ENCODE results near the gene SNRK.

SNRK gene

DNA sequence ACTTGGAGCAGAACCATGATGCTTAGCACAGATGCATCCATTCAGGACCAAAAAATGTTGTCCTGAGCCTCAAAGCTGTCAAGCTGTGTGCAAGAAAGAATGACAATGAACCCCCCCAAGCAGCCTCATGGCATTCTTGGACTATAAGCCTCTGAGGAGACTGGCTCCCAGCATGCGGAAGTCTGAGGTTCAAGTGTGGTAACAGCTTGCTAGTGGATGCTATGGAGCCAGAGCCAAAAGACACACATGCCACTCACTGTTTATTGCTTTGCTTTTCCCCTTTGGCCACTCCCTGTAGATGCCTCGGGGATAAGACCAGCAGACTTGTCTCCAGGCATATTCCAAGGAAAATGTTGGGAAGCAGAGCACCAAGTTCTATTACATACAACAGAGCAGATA lies 38.2 kb upstream of the SNRK start:
- H3K4me2 ChIP-seq, result peak overlapping the region in 9 of 11 experiments; percentile 57 to 88 (median 76); a peak in 17 of 22 replicates
- H3K27ac ChIP-seq, result peak overlapping the region in 3 of 11 experiments; percentile 66 to 72 (median 72); a peak in 2 of 22 replicates
- H3K36me3 ChIP-seq, result no peaks in the 10 kb centered on the region
- H3K9me3 ChIP-seq (replicated peaks in 1 of 11), result peaks cover under 1 to 10% (median 4%) of the 10 kb centered on the region in 11 experiments; a peak in 18 of 22 replicates
- no peaks in the 10 kb centered on the region for H4K20me1 ChIP-seq
- no peak overlapping the region for H3K4me3 ChIP-seq
- TF ChIP-seq Cebpa-rat (IDR thresholded peaks at IDR 0.05), result no peak
- H3K27me3 ChIP-seq, result no peaks in the 10 kb centered on the region
- H3K4me1 ChIP-seq, result peaks cover 36 to 66% (median 54%) of the 10 kb centered on the region in 10 experiments
- no peak overlapping the region for H3K9ac ChIP-seq

DNA sequence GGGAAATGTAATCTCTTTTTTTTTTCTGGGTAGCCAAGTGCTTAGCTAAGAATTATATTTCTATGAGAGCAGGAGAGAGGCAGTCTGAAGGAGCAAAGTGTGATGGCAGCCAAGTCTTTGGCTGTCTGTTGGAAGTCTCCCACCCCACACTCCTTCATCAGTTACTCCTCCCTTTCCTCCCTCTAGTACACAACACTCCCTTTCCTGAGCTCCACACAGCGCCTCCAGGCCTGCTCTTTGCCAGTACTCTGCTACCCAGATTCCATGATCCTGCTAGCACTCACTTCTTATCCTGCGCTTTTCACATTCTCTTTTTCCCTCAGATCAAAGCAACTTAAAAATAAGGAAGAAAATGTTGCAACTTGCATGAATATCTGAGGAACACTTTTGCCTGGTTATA lies 37.4 kb upstream of the SNRK start:
- no peak for TF ChIP-seq Cebpa-rat (IDR thresholded peaks at IDR 0.05)
- no peaks in the 10 kb centered on the region for H3K36me3 ChIP-seq

GRCh38 chr3:43249405-43249804 lies 36.9 kb upstream of the SNRK start:
- H3K4me3 ChIP-seq, result no peak overlapping the region
- H3K36me3 ChIP-seq, result no peaks in the 10 kb centered on the region
- TF ChIP-seq Cebpa-rat (IDR thresholded peaks at IDR 0.05), result no peak
- H3K4me1 ChIP-seq, result peaks cover 24 to 54% (median 42%) of the 10 kb centered on the region in 10 experiments
- H3K9ac ChIP-seq, result no peak overlapping the region
- no peaks in the 10 kb centered on the region for H4K20me1 ChIP-seq
- H3K4me2 ChIP-seq, result no peak overlapping the region
- H3K9me3 ChIP-seq (replicated peaks in 1 of 11), result peaks cover 0 to 4% (median 0%) of the 10 kb centered on the region in 11 experiments; a peak in 1 of 22 replicates
- H3K27me3 ChIP-seq, result no peaks in the 10 kb centered on the region
- H3K27ac ChIP-seq, result no peak overlapping the region

More for the DNA sequence above, 37.4 kb upstream of the SNRK start:
- Histone ChIP-seq H3K4me3 (no peak overlapping the region), H3K9me3 (replicated peaks in 1 of 11) (peaks cover 0 to 4% (median 0%) of the 10 kb centered on the region in 11 experiments; a peak in 1 of 22 replicates), H3K27ac (no peak overlapping the region), H3K4me1 (peaks cover 29 to 58% (median 46%) of the 10 kb centered on the region in 10 experiments), H4K20me1 (no peaks in the 10 kb centered on the region), H3K4me2 (peak overlapping the region in 1 of 11 experiments; percentile 76; a peak in 3 of 22 replicates), H3K27me3 (no peaks in the 10 kb centered on the region), H3K9ac (no peak overlapping the region)

DNA sequence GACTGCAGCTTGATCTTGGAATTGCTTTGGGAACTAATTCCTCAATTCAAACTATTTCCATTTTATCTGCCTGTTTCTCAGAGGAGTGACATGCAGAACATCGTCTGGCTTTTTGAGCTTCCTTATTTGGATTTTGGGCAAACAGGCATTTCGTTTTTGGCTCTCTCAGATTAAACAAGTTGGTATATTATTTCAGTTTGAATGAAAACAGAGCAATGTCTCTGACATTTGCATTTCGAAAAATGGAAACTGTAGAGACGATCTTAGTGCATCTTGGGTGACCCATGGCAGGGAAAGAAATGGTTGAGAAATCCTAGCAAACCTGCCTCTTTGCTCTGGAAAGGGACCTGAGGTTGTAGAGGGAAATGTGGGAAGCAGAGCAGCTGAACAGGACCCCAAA lies 33.0 kb upstream of the SNRK start:
- H3K4me3 ChIP-seq, result no peak overlapping the region
- H3K36me3 ChIP-seq, result no peaks in the 10 kb centered on the region
- H3K4me2 ChIP-seq, result no peak overlapping the region
- no peak for TF ChIP-seq Cebpa-rat (IDR thresholded peaks at IDR 0.05)
- H3K27me3 ChIP-seq, result no peaks in the 10 kb centered on the region
- peaks cover 0 to 9% (median 0%) of the 10 kb centered on the region in 11 experiments; a peak in 1 of 22 replicates for H3K9me3 ChIP-seq (replicated peaks in 1 of 11)
- no peak overlapping the region for H3K9ac ChIP-seq
- H3K4me1 ChIP-seq, result peaks cover 35 to 43% (median 38%) of the 10 kb centered on the region in 10 experiments
- H3K27ac ChIP-seq, result no peak overlapping the region
- H4K20me1 ChIP-seq, result no peaks in the 10 kb centered on the region

GRCh38 chr3:43254125-43254524 lies 32.2 kb upstream of the SNRK start:
- Histone ChIP-seq H3K36me3 (no peaks in the 10 kb centered on the region), H3K27ac (no peak overlapping the region), H3K4me1 (peaks cover 35 to 44% (median 40%) of the 10 kb centered on the region in 10 experiments), H3K4me3 (no peak overlapping the region), H4K20me1 (no peaks in the 10 kb centered on the region), H3K27me3 (no peaks in the 10 kb centered on the region), H3K9me3 (replicated peaks in 1 of 11) (peaks cover 0 to 9% (median 0%) of the 10 kb centered on the region in 11 experiments; a peak in 1 of 22 replicates), H3K4me2 (no peak overlapping the region), H3K9ac (no peak overlapping the region)
- no peak for TF ChIP-seq Cebpa-rat (IDR thresholded peaks at IDR 0.05)

DNA sequence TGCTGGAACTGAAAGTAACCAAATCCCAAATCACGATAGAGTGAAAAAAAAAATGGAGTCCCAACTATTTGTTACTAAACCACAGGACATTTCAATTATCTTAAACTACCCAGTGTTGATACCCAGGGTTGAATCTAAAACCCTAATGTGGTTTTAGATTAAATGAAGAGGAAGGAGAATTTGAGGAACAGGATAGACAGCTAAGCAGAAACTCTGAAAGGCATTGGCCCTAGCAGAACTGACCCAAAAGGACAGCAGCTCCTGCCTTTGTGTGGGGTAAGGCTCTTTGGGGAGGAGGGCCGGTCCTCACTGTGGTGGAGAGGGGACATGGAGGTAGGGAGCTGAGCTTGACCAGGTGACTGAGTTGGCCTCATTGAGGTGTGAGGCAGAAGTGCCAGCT lies 30.7 kb upstream of the SNRK start:
- no peaks in the 10 kb centered on the region for H4K20me1 ChIP-seq

DNA sequence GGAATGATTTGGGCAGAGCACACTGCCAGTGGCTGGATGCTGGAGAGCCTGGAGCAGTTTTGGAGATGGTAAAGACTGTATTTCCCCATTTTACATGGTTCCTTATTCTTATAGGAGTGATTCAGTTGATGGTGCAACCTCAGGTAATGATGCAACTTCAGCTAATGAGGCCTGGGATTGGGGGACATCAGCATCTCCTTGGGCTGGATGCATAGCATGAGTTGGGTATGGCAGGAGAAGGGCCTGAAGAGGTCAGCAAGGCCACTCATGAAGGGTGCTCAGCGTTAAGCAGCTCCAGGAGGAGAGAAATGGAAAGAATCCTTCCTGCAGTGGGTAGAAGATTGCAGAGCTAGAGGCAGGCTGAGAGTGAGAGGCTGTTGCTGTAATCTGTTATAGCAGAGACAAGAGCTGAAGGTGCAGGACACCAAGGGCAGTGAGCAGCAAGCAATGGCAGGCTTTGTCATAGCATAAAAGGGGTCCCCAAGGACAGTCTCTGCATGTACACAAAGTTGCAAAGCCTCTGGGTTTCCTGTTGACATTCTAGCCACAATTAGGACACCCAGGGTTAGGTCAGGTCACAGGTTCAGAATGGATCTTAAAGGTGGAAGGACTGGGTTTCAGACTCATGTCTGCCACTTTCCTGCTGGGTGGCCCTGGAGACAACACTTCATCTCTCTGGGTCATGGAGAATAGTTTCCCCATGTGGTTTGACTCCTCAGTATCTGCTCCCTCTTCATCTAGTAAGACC lies 29.5 kb upstream of the SNRK start:
- Histone ChIP-seq H3K9me3 (replicated peaks in 1 of 11) (peaks cover 0 to 9% (median 0%) of the 10 kb centered on the region in 11 experiments; a peak in 1 of 22 replicates), H3K4me3 (no peak overlapping the region), H3K9ac (0 out of 22 replicates have a peak overlapping the region, but pooled peaks of 1 of the 11 experiments have one; percentile 16), H4K20me1 (no peaks in the 10 kb centered on the region), H3K27me3 (no peaks in the 10 kb centered on the region), H3K4me2 (peak overlapping the region; percentile 64 to 87 (median 80)), H3K36me3 (no peaks in the 10 kb centered on the region), H3K27ac (peak overlapping the region in 9 of 11 experiments; percentile 3 to 66 (median 43); a peak in 15 of 22 replicates), H3K4me1 (peaks cover 35 to 44% (median 38%) of the 10 kb centered on the region in 10 experiments)
- TF ChIP-seq Cebpa-rat (IDR thresholded peaks at IDR 0.05), result peak in 8 of 11 experiments; percentile 65 to 87 (median 72); a peak in 14 of 22 replicates

More for the DNA sequence above, 30.7 kb upstream of the SNRK start:
- Histone ChIP-seq H3K4me3 (no peak overlapping the region), H3K27me3 (no peaks in the 10 kb centered on the region), H3K9me3 (replicated peaks in 1 of 11) (peaks cover 0 to 9% (median 0%) of the 10 kb centered on the region in 11 experiments; a peak in 1 of 22 replicates), H3K36me3 (no peaks in the 10 kb centered on the region), H3K4me2 (peak overlapping the region; percentile 64 to 87 (median 80)), H3K27ac (peak overlapping the region in 7 of 11 experiments; percentile 3 to 66 (median 43); a peak in 9 of 22 replicates), H3K4me1 (peaks cover 35 to 44% (median 40%) of the 10 kb centered on the region in 10 experiments), H3K9ac (no peak overlapping the region)
- no peak for TF ChIP-seq Cebpa-rat (IDR thresholded peaks at IDR 0.05)

DNA sequence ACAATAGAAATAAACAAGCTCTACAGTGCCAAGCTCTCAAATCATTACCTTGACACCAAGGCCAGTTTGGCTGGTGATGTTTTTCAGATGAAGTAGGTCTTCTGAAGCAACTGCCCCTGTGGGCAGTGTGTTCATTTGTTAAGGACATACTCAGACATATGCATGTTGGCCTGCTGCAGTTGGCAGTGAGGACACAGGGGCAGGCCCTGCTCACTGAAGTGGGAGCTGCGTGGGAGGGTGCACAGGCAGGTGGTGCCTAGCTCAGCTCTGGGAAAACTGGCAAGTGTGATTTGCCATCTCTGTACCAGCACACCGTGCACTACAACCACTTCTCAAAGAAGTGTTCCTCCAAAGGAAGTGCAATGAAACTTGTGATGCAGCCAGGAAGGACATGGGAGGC lies 28.5 kb upstream of the SNRK start:
- no peak for TF ChIP-seq Cebpa-rat (IDR thresholded peaks at IDR 0.05)
- H3K27ac ChIP-seq, result peak overlapping the region in 1 of 11 experiments; percentile 66; a peak in 1 of 22 replicates
- peaks cover 0 to 9% (median 0%) of the 10 kb centered on the region in 11 experiments; a peak in 1 of 22 replicates for H3K9me3 ChIP-seq (replicated peaks in 1 of 11)

DNA sequence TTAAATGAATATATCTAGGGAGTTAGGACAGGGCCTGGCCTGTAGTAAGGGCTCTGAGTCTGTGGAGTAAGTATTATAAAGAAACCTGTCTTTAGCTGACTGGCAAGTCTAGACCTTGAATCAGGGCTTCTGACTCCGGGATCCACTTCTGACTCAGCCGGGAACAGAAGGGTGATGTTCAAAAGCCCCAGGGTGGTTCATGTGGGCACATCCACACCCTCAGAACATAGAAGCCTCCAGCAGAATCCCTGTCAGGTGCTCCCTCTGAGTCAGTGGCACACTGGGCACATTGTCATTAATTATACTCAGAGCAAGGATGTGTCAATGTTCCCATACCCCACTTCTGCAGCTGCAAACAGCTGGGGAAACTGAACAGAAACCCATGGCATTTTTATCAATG lies 26.7 kb upstream of the SNRK start:
- Histone ChIP-seq H3K9me3 (replicated peaks in 1 of 11) (peaks cover 0 to 6% (median 0%) of the 10 kb centered on the region in 11 experiments; a peak in 1 of 22 replicates), H3K27ac (no peak overlapping the region), H3K4me2 (no peak overlapping the region), H3K36me3 (no peaks in the 10 kb centered on the region), H3K4me3 (no peak overlapping the region), H3K9ac (no peak overlapping the region), H3K4me1 (peaks cover 35 to 45% (median 38%) of the 10 kb centered on the region in 10 experiments), H3K27me3 (no peaks in the 10 kb centered on the region), H4K20me1 (no peaks in the 10 kb centered on the region)
- no peak for TF ChIP-seq Cebpa-rat (IDR thresholded peaks at IDR 0.05)

More for the DNA sequence above, 28.5 kb upstream of the SNRK start:
- Histone ChIP-seq H3K4me2 (peak overlapping the region; percentile 64 to 86 (median 76)), H4K20me1 (no peaks in the 10 kb centered on the region), H3K36me3 (no peaks in the 10 kb centered on the region), H3K4me3 (no peak overlapping the region), H3K9ac (no peak overlapping the region), H3K4me1 (peaks cover 35 to 44% (median 38%) of the 10 kb centered on the region in 10 experiments), H3K27me3 (no peaks in the 10 kb centered on the region)

Data from BLaER1 treated with 17β-estradiol and CSF1 and Interleukin-3, amounts not matched to agents 10 nM and 100 nM (cell line).